Trophoblast cell (in vitro differentiated cells and primary cell): ENCODE results near the gene TRIM46.
"Not testable (repeated sequence)": the region's sequence is repeated elsewhere in the genome, so short reads cannot be mapped to it uniquely, and the experiment has no call there.

ENCODE experiments used
- DNase-seq, 2 donors: peaks; one replicate each; pipeline ENCODE4 v3.0.0-alpha.2; 2016
- H2AFZ ChIP-seq: 2 replicates; pipeline ENCODE4 v1.6.1; 2013; ENCODE audit warnings: low read length, moderate library complexity, mild to moderate bottlenecking; ENCODE audit not compliant: insufficient read depth, poor library complexity
- H2AK5ac ChIP-seq: 2 replicates; pipeline ENCODE4 v1.6.1; 2013; ENCODE audit warnings: mild to moderate bottlenecking, low read length
- H2BK120ac ChIP-seq: 2 replicates; pipeline ENCODE4 v1.6.1; 2013; ENCODE audit warnings: low read length, mild to moderate bottlenecking, moderate library complexity; ENCODE audit not compliant: insufficient read depth, poor library complexity
- H2BK12ac ChIP-seq: 2 replicates; pipeline ENCODE4 v1.6.1; 2013; ENCODE audit warnings: mild to moderate bottlenecking, low read length, moderate library complexity
- H2BK5ac ChIP-seq: 2 replicates; pipeline ENCODE4 v1.6.1; 2013; ENCODE audit warnings: low read length, low read depth, moderate library complexity, mild to moderate bottlenecking; ENCODE audit not compliant: poor library complexity
- H3K14ac ChIP-seq: 2 replicates; pipeline ENCODE4 v1.6.1; 2013; ENCODE audit warnings: mild to moderate bottlenecking, low read length
- H3K18ac ChIP-seq: 2 replicates; pipeline ENCODE4 v1.6.1; 2013; ENCODE audit warnings: mild to moderate bottlenecking, low read length
- H3K23ac ChIP-seq: 2 replicates; pipeline ENCODE4 v1.6.1; 2013; ENCODE audit warnings: low read length
- H3K27ac ChIP-seq: 2 replicates; pipeline ENCODE4 v1.5.1; 2013; ENCODE audit warnings: low read depth, mild to moderate bottlenecking, inconsistent platforms, low read length, moderate library complexity
- H3K27me3 ChIP-seq: 2 replicates; pipeline ENCODE4 v1.6.1; 2013; ENCODE audit warnings: inconsistent platforms, mild to moderate bottlenecking, low read length, moderate library complexity; ENCODE audit not compliant: insufficient read depth
- H3K36me3 ChIP-seq, 2 experiments: 1 replicate in 1 of 2; 2 replicates in 1 of 2; pipeline ENCODE4 v1.6.1; 2013; ENCODE audit warnings: low read length in 2 of 2, mild to moderate bottlenecking in 2 of 2, moderate library complexity in 1 of 2; ENCODE audit not compliant: insufficient read depth in 2 of 2, control insufficient read depth in 1 of 2
- H3K4ac ChIP-seq: 2 replicates; pipeline ENCODE4 v1.6.1; 2013; ENCODE audit warnings: low read depth, mild to moderate bottlenecking, low read length, moderate library complexity
- H3K4me1 ChIP-seq, 2 experiments: 1 replicate in 1 of 2; 2 replicates in 1 of 2; pipeline ENCODE4 v1.6.1; 2013; ENCODE audit warnings: low read length in 2 of 2, mild to moderate bottlenecking in 2 of 2, moderate library complexity in 1 of 2; ENCODE audit not compliant: insufficient read depth in 2 of 2, control insufficient read depth in 1 of 2
- H3K4me2 ChIP-seq: 2 replicates; pipeline ENCODE4 v1.6.1; 2013; ENCODE audit warnings: inconsistent platforms, mild to moderate bottlenecking, low read length, moderate library complexity
- H3K4me3 ChIP-seq: 2 replicates; pipeline ENCODE4 v1.5.1; 2013; ENCODE audit warnings: mild to moderate bottlenecking, low read depth, low read length, inconsistent platforms
- H3K79me1 ChIP-seq: one replicate; pipeline ENCODE4 v1.6.1; 2013; ENCODE audit warnings: low read length
- H3K79me2 ChIP-seq: 2 replicates; pipeline ENCODE4 v1.6.1; 2013; ENCODE audit warnings: low read length, mild to moderate bottlenecking; ENCODE audit not compliant: control insufficient read depth, insufficient read depth, poor library complexity
- H3K9ac ChIP-seq: 2 replicates; pipeline ENCODE4 v1.6.1; 2013; ENCODE audit warnings: mild to moderate bottlenecking, low read length
- H3K9me3 ChIP-seq: 2 replicates; pipeline ENCODE4 v1.6.1; 2013; ENCODE audit warnings: low read depth, mild to moderate bottlenecking, control low read depth, inconsistent platforms, low read length; ENCODE audit not compliant: insufficient read depth
- H4K12ac ChIP-seq: 2 replicates; pipeline ENCODE4 v1.6.1; 2013; ENCODE audit warnings: low read depth, mild to moderate bottlenecking, low read length, moderate library complexity
- H4K8ac ChIP-seq: 2 replicates; pipeline ENCODE4 v1.6.1; 2013; ENCODE audit warnings: low read depth, mild to moderate bottlenecking, low read length, moderate library complexity
- H4K91ac ChIP-seq: one replicate; pipeline ENCODE4 v1.6.1; 2013; ENCODE audit warnings: low read depth, mild to moderate bottlenecking, low read length, moderate library complexity
- WGBS: extraction: QIAGEN DNeasy Blood & Tissue Kit; methylation state at CpG from one replicate; pipeline ENCODE4 v1.1.7; 2013; ENCODE audit warnings: missing lambda C conversion rate; ENCODE audit not compliant: insufficient read length, insufficient coverage; ENCODE audit errors: extremely low coverage; 5-methylcytosine and 5-hydroxymethylcytosine counted together

Gene TRIM46

GRCh38 chr1:155192346-155193274 is 19.0 kb downstream of the TRIM46 start:
- Histone ChIP-seq H3K79me2 (peaks cover 2% of the 10 kb centered on the region), H3K9me3 (peaks cover 2% of the 10 kb centered on the region), H2BK5ac (peak overlapping the region; percentile 9), H3K4me1 (peaks cover 7 to 15% of the 10 kb centered on the region in 2 experiments), H2BK12ac (peak overlapping the region; percentile 60), H2BK120ac (peak overlapping the region; percentile 67), H3K36me3 (peaks cover 10 to 13% of the 10 kb centered on the region in 2 experiments), H3K27me3 (no peaks in the 10 kb centered on the region), H3K23ac (peak overlapping the region; percentile 17), H4K8ac (peak overlapping the region; percentile 89), H3K79me1 (peaks cover 13% of the 10 kb centered on the region), H3K27ac (no peak overlapping the region), H3K9ac (no peak overlapping the region), H2AFZ (peak overlapping the region; percentile 82), H3K18ac (peak overlapping the region; percentile 85), H3K14ac (peak overlapping the region; percentile 75), H4K12ac (peak overlapping the region; percentile 79), H3K4me2 (peak overlapping the region; percentile 99), H3K4me3 (no peak overlapping the region), H2AK5ac (peak overlapping the region; percentile 58), H3K4ac (peak overlapping the region; percentile 61), H4K91ac (peak overlapping the region; percentile 86)
- no CpG with 5 or more reads among the region's 20 CpGs for WGBS
- DNase-seq, result no peak

- peak overlapping the region; percentile 60 for H2BK12ac ChIP-seq
- H3K4me2 ChIP-seq, result peak overlapping the region; percentile 99
- peaks cover 18 to 22% of the 10 kb centered on the region in 2 experiments for H3K36me3 ChIP-seq
- H3K14ac ChIP-seq, result peak overlapping the region; percentile 75
- H3K4me3 ChIP-seq, result peak overlapping the region; percentile 50
- peaks cover 2% of the 10 kb centered on the region for H3K9me3 ChIP-seq
- DNase-seq, result peak; percentile 95 to 96
- H3K9ac ChIP-seq, result peak overlapping the region; percentile 78
- H3K27ac ChIP-seq, result peak overlapping the region; percentile 67
- peak overlapping the region; percentile 86 for H4K91ac ChIP-seq
- peaks cover 2% of the 10 kb centered on the region for H3K79me2 ChIP-seq
- WGBS, result no CpG with 5 or more reads among the region's 38 CpGs
- peak overlapping the region; percentile 67 for H2BK120ac ChIP-seq
- H3K18ac ChIP-seq, result peak overlapping the region; percentile 85
- H3K27me3 ChIP-seq, result no peaks in the 10 kb centered on the region
- peak overlapping the region; percentile 58 for H2AK5ac ChIP-seq
- H4K8ac ChIP-seq, result peak overlapping the region; percentile 89
- no peak overlapping the region for H3K23ac ChIP-seq
- H3K79me1 ChIP-seq, result peaks cover 13% of the 10 kb centered on the region
- peak overlapping the region; percentile 43 for H2BK5ac ChIP-seq
- peaks cover 7 to 15% of the 10 kb centered on the region in 2 experiments for H3K4me1 ChIP-seq
- H3K4ac ChIP-seq, result peak overlapping the region; percentile 61
- H4K12ac ChIP-seq, result peak overlapping the region; percentile 79
- peak overlapping the region; percentile 82 for H2AFZ ChIP-seq
Observed at GRCh38 chr1:155193275-155193990, 19.8 kb downstream of the TRIM46 start.

GRCh38 chr1:155193991-155194240 is 20.3 kb downstream of the TRIM46 start:
- not testable (repeated sequence) for H3K27me3 ChIP-seq, H2BK120ac ChIP-seq, H3K79me2 ChIP-seq, DNase-seq, H2BK12ac ChIP-seq, H3K9me3 ChIP-seq, H3K23ac ChIP-seq, H3K9ac ChIP-seq, H3K4ac ChIP-seq, H2AK5ac ChIP-seq
- H3K27ac ChIP-seq, result peak overlapping the region; percentile 67
- peak overlapping the region; percentile 16 for H3K14ac ChIP-seq
- H3K4me2 ChIP-seq, result peak overlapping the region; percentile 99
- peak overlapping the region; percentile 32 for H2BK5ac ChIP-seq
- H3K18ac ChIP-seq, result peak overlapping the region; percentile 70
- peak overlapping the region; percentile 86 for H4K91ac ChIP-seq
- peaks cover 7 to 15% of the 10 kb centered on the region in 2 experiments for H3K4me1 ChIP-seq
- H3K79me1 ChIP-seq, result peaks cover 13% of the 10 kb centered on the region
- H3K4me3 ChIP-seq, result peak overlapping the region; percentile 50
- peaks cover 19 to 23% of the 10 kb centered on the region in 2 experiments for H3K36me3 ChIP-seq
- H2AFZ ChIP-seq, result peak overlapping the region; percentile 14
- H4K12ac ChIP-seq, result peak overlapping the region; percentile 4
- no CpG with 5 or more reads among the region's 16 CpGs for WGBS
- peak overlapping the region; percentile 90 for H4K8ac ChIP-seq

DNA sequence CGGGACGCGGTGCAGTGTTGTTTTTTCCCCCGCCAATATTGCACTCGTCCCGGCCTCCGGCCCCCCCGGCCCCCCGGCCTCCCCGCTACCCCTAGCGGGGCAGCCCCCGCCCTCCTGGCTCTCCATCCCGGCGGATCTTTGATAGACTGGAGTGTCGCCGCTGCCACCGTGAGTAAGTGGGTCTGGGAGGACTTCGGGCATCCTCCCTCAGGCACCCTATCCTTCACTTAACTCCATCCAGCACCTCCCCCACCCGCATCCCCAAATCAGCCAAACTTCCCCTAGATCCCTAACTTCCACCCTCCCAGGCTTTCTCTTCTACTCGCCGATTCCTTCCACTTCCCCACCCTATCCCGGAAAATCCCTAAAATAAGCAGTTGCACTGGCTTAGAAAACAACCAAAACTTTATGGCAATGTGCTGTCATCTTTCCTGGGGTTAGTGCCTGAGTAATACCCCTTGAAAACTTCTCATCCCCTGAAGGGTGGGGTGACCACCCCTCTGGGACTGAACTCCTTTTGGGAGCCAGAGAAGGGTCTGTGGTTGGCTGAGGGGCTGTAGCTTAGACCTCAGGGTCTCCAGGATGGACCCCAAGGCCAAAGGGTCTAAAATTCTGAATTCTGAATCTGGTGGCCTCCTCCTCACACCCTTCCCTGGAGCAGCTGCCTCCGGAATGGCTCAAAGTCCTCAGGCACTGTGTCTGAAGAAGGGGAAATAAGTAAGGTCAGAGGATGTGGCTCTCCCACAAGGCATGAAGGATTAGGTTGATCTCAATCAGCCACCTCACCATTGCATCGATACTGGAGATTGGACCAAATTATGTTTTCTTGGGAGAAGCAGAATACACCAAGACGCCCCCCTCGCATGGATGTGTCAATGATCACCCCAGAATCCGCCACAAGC is 21.8 kb downstream of the TRIM46 start:
- Histone ChIP-seq H3K4me3 (peak overlapping the region; percentile 53), H3K4me1 (peaks cover 7 to 15% of the 10 kb centered on the region in 2 experiments), H3K4me2 (peak overlapping the region; percentile 99), H3K18ac (no peak overlapping the region), H2BK5ac (no peak overlapping the region), H3K14ac (no peak overlapping the region), H2AK5ac (no peak overlapping the region), H3K9me3 (peaks cover 2% of the 10 kb centered on the region), H3K27me3 (no peaks in the 10 kb centered on the region), H3K36me3 (peaks cover 22 to 33% of the 10 kb centered on the region in 2 experiments), H3K79me1 (peaks cover 13% of the 10 kb centered on the region), H4K12ac (no peak overlapping the region), H3K4ac (peak overlapping the region; percentile 13), H2BK12ac (no peak overlapping the region), H2AFZ (no peak overlapping the region), H4K8ac (no peak overlapping the region), H3K79me2 (peaks cover 2% of the 10 kb centered on the region), H4K91ac (no peak overlapping the region), H3K27ac (no peak overlapping the region), H3K23ac (no peak overlapping the region), H3K9ac (peak overlapping the region; percentile 49), H2BK120ac (no peak overlapping the region)
- DNase-seq, result no peak
- no CpG with 5 or more reads among the region's 27 CpGs for WGBS
